Neuronal stem cell (in vitro differentiated cells): ENCODE data around the gene LAMA5.
A peak's percentile ranks its signal among the peaks of the same experiment; 100 is the strongest.

Experiments
- DNase-seq: peaks from one replicate; pipeline ENCODE4 v3.0.0-alpha.2; 2013; ENCODE audit warnings: low spot score
- H2AFZ ChIP-seq: one replicate; pipeline ENCODE4 v1.6.1; 2013; ENCODE audit warnings: mild to moderate bottlenecking, low read length, inconsistent platforms
- H2AK5ac ChIP-seq: 2 replicates; pipeline ENCODE4 v1.6.1; 2013; ENCODE audit warnings: low read depth, mild to moderate bottlenecking, inconsistent platforms, low read length, moderate library complexity, mixed read lengths
- H2BK120ac ChIP-seq: 2 replicates; pipeline ENCODE4 v1.6.1; 2013; ENCODE audit warnings: low read depth, mild to moderate bottlenecking, inconsistent platforms, low read length, moderate library complexity, mixed read lengths
- H2BK12ac ChIP-seq: one replicate; pipeline ENCODE4 v1.6.1; 2013; ENCODE audit warnings: low read length, inconsistent platforms
- H2BK15ac ChIP-seq: 2 replicates; pipeline ENCODE4 v1.6.1; 2013; ENCODE audit warnings: mild to moderate bottlenecking, low read length, inconsistent platforms, mixed read lengths
- H2BK5ac ChIP-seq: one replicate; pipeline ENCODE4 v1.6.1; 2013; ENCODE audit warnings: inconsistent platforms, mild to moderate bottlenecking, low read length, moderate library complexity
- H3K14ac ChIP-seq: one replicate; pipeline ENCODE4 v1.6.1; 2013; ENCODE audit warnings: low read length, inconsistent platforms
- H3K18ac ChIP-seq: 2 replicates; pipeline ENCODE4 v1.6.1; 2013; ENCODE audit warnings: low read length, inconsistent platforms
- H3K23ac ChIP-seq: 2 replicates; pipeline ENCODE4 v1.6.1; 2013; ENCODE audit warnings: low read depth, mild to moderate bottlenecking, mixed read lengths, low read length, inconsistent platforms; ENCODE audit not compliant: poor library complexity
- H3K27ac ChIP-seq: replicated peaks from 3 replicates; pipeline ENCODE4 v1.5.1; 2013; ENCODE audit warnings: low read length, inconsistent platforms
- H3K27me3 ChIP-seq, 3 experiments: 2 replicates each; pipeline ENCODE4 v1.6.1; 2013; ENCODE audit warnings: low read length in 3 of 3, mild to moderate bottlenecking in 2 of 3, inconsistent platforms in 1 of 3, low read depth in 1 of 3, mixed read lengths in 1 of 3, moderate library complexity in 1 of 3; ENCODE audit not compliant: control insufficient read depth in 3 of 3, insufficient read depth in 3 of 3
- H3K36me3 ChIP-seq, 2 donors: replicated peaks in 1 of 2; 2 replicates each; pipeline ENCODE4 v1.6.1; 2013; ENCODE audit warnings: low read length in 2 of 2; ENCODE audit not compliant: control insufficient read depth in 2 of 2, insufficient read depth in 2 of 2
- H3K4ac ChIP-seq: 2 replicates; pipeline ENCODE4 v1.6.1; 2013; ENCODE audit warnings: inconsistent platforms, mild to moderate bottlenecking, low read length, moderate library complexity
- H3K4me1 ChIP-seq, 2 donors: 1 replicate in 1 of 2; 2 replicates in 1 of 2; pipeline ENCODE4 v1.6.1; 2013; ENCODE audit warnings: low read length in 2 of 2, low read depth in 1 of 2; ENCODE audit not compliant: control insufficient read depth in 2 of 2, insufficient read depth in 1 of 2
- H3K4me2 ChIP-seq: one replicate; pipeline ENCODE4 v1.6.1; 2013; ENCODE audit warnings: mild to moderate bottlenecking, low read length, inconsistent platforms; ENCODE audit not compliant: insufficient read depth, poor library complexity, severe bottlenecking
- H3K4me3 ChIP-seq, 2 donors: 2 replicates each; pipeline ENCODE4 v1.5.1; 2013; ENCODE audit warnings: low read length in 2 of 2, mild to moderate bottlenecking in 2 of 2, inconsistent platforms in 1 of 2, moderate library complexity in 1 of 2
- H3K79me1 ChIP-seq: one replicate; pipeline ENCODE4 v1.6.1; 2013; ENCODE audit warnings: low read depth, mild to moderate bottlenecking, inconsistent platforms, low read length, moderate library complexity
- H3K9ac ChIP-seq: one replicate; pipeline ENCODE4 v1.6.1; 2013; ENCODE audit warnings: mild to moderate bottlenecking, low read depth, low read length, inconsistent platforms; ENCODE audit not compliant: poor library complexity
- H3K9me3 ChIP-seq, 2 donors: replicated peaks in 1 of 2; 2 replicates each; pipeline versions ENCODE3 to v1.6.1; 2013; ENCODE audit warnings: low read length in 2 of 2, mild to moderate bottlenecking in 2 of 2, inconsistent platforms in 1 of 2, low read depth in 1 of 2, mixed read lengths in 1 of 2, moderate library complexity in 1 of 2; ENCODE audit not compliant: control insufficient read depth in 2 of 2, insufficient read depth in 1 of 2
- H4K8ac ChIP-seq: one replicate; pipeline ENCODE4 v1.6.1; 2013; ENCODE audit warnings: low read depth, mild to moderate bottlenecking, inconsistent platforms, low read length, moderate library complexity
- H4K91ac ChIP-seq: one replicate; pipeline ENCODE4 v1.6.1; 2013; ENCODE audit warnings: low read length, low read depth, mild to moderate bottlenecking, inconsistent platforms; ENCODE audit not compliant: poor library complexity
- WGBS, 2 donors: extraction: QIAGEN DNeasy Blood & Tissue Kit; methylation state at CpG; one replicate each; pipeline ENCODE4 v1.1.7; 2013; ENCODE audit warnings: missing lambda C conversion rate in 2 of 2, mixed read lengths in 1 of 2; ENCODE audit not compliant: insufficient read length in 2 of 2, insufficient replicate concordance in 1 of 2; ENCODE audit errors: extremely low coverage in 2 of 2; 5-methylcytosine and 5-hydroxymethylcytosine counted together

LAMA5 gene

GRCh38 chr20:62342910-62343309 lies 24.2 kb downstream of the LAMA5 start:
- no peaks in the 10 kb centered on the region for H3K4me1 ChIP-seq
- H2AK5ac ChIP-seq: no peak overlapping the region
- no peaks in the 10 kb centered on the region for H3K9me3 ChIP-seq
- H3K36me3 ChIP-seq: peaks cover 30 to 50% of the 10 kb centered on the region in 2 donors
- H3K9ac ChIP-seq: no peak overlapping the region
- no peak for DNase-seq
- no peak overlapping the region for H3K18ac ChIP-seq
- no peak overlapping the region for H3K4me2 ChIP-seq
- no peak overlapping the region for H2BK120ac ChIP-seq
- H3K27ac ChIP-seq: no peak overlapping the region
- no peak overlapping the region for H3K4ac ChIP-seq
- H2AFZ ChIP-seq: no peak overlapping the region
- no peaks in the 10 kb centered on the region for H3K27me3 ChIP-seq
- no peak overlapping the region for H4K8ac ChIP-seq
- H4K91ac ChIP-seq: no peak overlapping the region
- no peak overlapping the region for H2BK15ac ChIP-seq
- no peak overlapping the region for H2BK5ac ChIP-seq
- no peak overlapping the region for H2BK12ac ChIP-seq
- peaks cover 1% of the 10 kb centered on the region for H3K79me1 ChIP-seq
- no peak overlapping the region for H3K4me3 ChIP-seq
- H3K14ac ChIP-seq: no peak overlapping the region
- no CpG with 5 or more reads among the region's 10 CpGs for WGBS, 2 donors
- no peak overlapping the region for H3K23ac ChIP-seq

- Histone ChIP-seq H2AFZ (no peak overlapping the region), H3K18ac (no peak overlapping the region), H3K4ac (no peak overlapping the region), H3K9ac (peak overlapping the region; percentile 30), H2AK5ac (no peak overlapping the region), H2BK5ac (no peak overlapping the region), H2BK120ac (no peak overlapping the region), H4K8ac (no peak overlapping the region), H2BK15ac (no peak overlapping the region), H2BK12ac (no peak overlapping the region), H3K36me3 (peaks cover 34 to 39% of the 10 kb centered on the region in 2 donors), H3K4me3 (no peak overlapping the region), H3K79me1 (peaks cover 8% of the 10 kb centered on the region), H3K23ac (peak overlapping the region; percentile 25), H3K4me1 (peaks cover 0 to 3% of the 10 kb centered on the region in 2 donors), H3K27me3 (peaks cover 0 to 2% (median 0%) of the 10 kb centered on the region in 3 experiments), H3K4me2 (no peak overlapping the region), H3K14ac (no peak overlapping the region), H3K9me3 (peaks cover 0 to 5% of the 10 kb centered on the region in 2 donors), H3K27ac (no peak overlapping the region), H4K91ac (no peak overlapping the region)
- WGBS, 2 donors: no CpG with 5 or more reads among the region's 14 CpGs
- DNase-seq: no peak
Observed at GRCh38 chr20:62339647-62340062, 27.5 kb downstream of the LAMA5 start.

- H3K4me1 ChIP-seq: peaks cover 0 to 3% of the 10 kb centered on the region in 2 donors
- no peak overlapping the region for H3K4ac ChIP-seq
- no peak overlapping the region for H2BK120ac ChIP-seq
- no peak overlapping the region for H3K27ac ChIP-seq
- H2AK5ac ChIP-seq: no peak overlapping the region
- peak overlapping the region; percentile 60 for H3K9ac ChIP-seq
- no peak overlapping the region for H4K91ac ChIP-seq
- no peak overlapping the region for H2AFZ ChIP-seq
- H3K4me3 ChIP-seq: no peak overlapping the region
- WGBS, 2 donors: no CpG with 5 or more reads among the region's 16 CpGs
- H3K27me3 ChIP-seq: peaks cover 0 to 2% (median 0%) of the 10 kb centered on the region in 3 experiments
- H3K18ac ChIP-seq: no peak overlapping the region
- H2BK15ac ChIP-seq: no peak overlapping the region
- H3K36me3 ChIP-seq: peaks cover 39 to 40% of the 10 kb centered on the region in 2 donors
- peak overlapping the region; percentile 17 for H4K8ac ChIP-seq
- no peak overlapping the region for H3K23ac ChIP-seq
- DNase-seq: no peak
- no peak overlapping the region for H3K14ac ChIP-seq
- H3K9me3 ChIP-seq: peaks cover 0 to 5% of the 10 kb centered on the region in 2 donors
- H2BK5ac ChIP-seq: no peak overlapping the region
- peaks cover 8% of the 10 kb centered on the region for H3K79me1 ChIP-seq
- H2BK12ac ChIP-seq: peak overlapping the region; percentile 22
- no peak overlapping the region for H3K4me2 ChIP-seq
Observed at GRCh38 chr20:62338294-62338620, 28.9 kb downstream of the LAMA5 start.

GRCh38 chr20:62337558-62338293 lies 29.4 kb downstream of the LAMA5 start:
- H3K4me1 ChIP-seq: peaks cover 0 to 3% of the 10 kb centered on the region in 2 donors
- no CpG with 5 or more reads among the region's 34 CpGs for WGBS, 2 donors

More at GRCh38 chr20:62337558-62338293, 29.4 kb downstream of the LAMA5 start:
- Histone ChIP-seq H3K23ac (peak overlapping the region; percentile 37), H4K91ac (no peak overlapping the region), H3K79me1 (peaks cover 8% of the 10 kb centered on the region), H2AK5ac (no peak overlapping the region), H2BK15ac (no peak overlapping the region), H3K14ac (peak overlapping the region; percentile 98), H3K4me2 (no peak overlapping the region), H4K8ac (no peak overlapping the region), H2BK12ac (peak overlapping the region; percentile 73), H3K27me3 (peaks cover 0 to 2% (median 0%) of the 10 kb centered on the region in 3 experiments), H3K9ac (peak overlapping the region; percentile 60), H3K36me3 (peaks cover 42% of the 10 kb centered on the region in 2 donors), H3K9me3 (peaks cover 0 to 5% of the 10 kb centered on the region in 2 donors), H2BK120ac (no peak overlapping the region), H3K18ac (no peak overlapping the region), H2BK5ac (no peak overlapping the region), H3K4ac (no peak overlapping the region), H3K27ac (no peak overlapping the region), H3K4me3 (peak overlapping the region in 1 of 2 donors; percentile 64), H2AFZ (no peak overlapping the region)
- DNase-seq: no peak
